GM12878 (cell line): ENCODE measurements around the gene DOHH. TPM values are rescaled to one million over a fixed set of nuclear protein-coding genes. Genes with fewer than 3 reads are reported as not detected.
A peak's percentile ranks its signal among the peaks of the same experiment; 100 is the strongest.

ENCODE experiments used
- ATAC-seq: fragments of 200-7000 bp; cut with Tn5 transposase; 3 replicates; pipeline ENCODE4 v1.9.1; 2020; ENCODE audit warnings: mild to moderate bottlenecking, moderate library complexity
- BruUV-seq: library from RNA; stranded (reverse); fragments of 400-500 nt; replicated peaks from 2 replicates; lab custom pipeline; 2021; lab: Mats Ljungman, UMichigan
- CTCF ChIA-PET: fragments of 300-600 bp; sonication (Branson Sonifier 250); formaldehyde crosslinking; extraction: SDS; loops from one replicate; lab custom pipeline; 2021; ENCODE audit warnings: inconsistent platforms; lab: Yijun Ruan, JAX
- POLR2A ChIA-PET: fragments of 350-600 bp; formaldehyde crosslinking; extraction: SDS; loops from one replicate; lab custom pipeline; 2021; ENCODE audit warnings: inconsistent platforms; lab: Charles Lee
- RAD21 ChIA-PET: fragments of 300-600 bp; sonication (Branson Sonifier 250); formaldehyde crosslinking; loops from one replicate; lab custom pipeline; 2023; ENCODE audit warnings: antibody characterized with exemption; ENCODE audit not compliant: unreplicated experiment; lab: Charles Lee
- SMC1A ChIA-PET: fragments of 300-600 bp; sonication (Branson Sonifier 250); formaldehyde crosslinking; loops from one replicate; lab custom pipeline; 2023; ENCODE audit not compliant: unreplicated experiment, uncharacterized antibody; lab: Charles Lee
- DNase-seq: peaks from one replicate; pipeline ENCODE4 v3.0.0-alpha.2; 2011; ENCODE audit warnings: low read depth, low spot score
- FAIRE-seq: peaks from 3 replicates; lab custom pipeline; 2011; peaks lifted over from hg19 to GRCh38; lab: Jason Lieb, UNC
- H2AFZ ChIP-seq: 2 replicates; pipeline ENCODE4 v1.6.0; 2011; ENCODE audit warnings: low read depth, low read length, control low read depth; ENCODE audit not compliant: control insufficient read depth
- H3K27ac ChIP-seq: 2 replicates; pipeline ENCODE4 v1.5.1; 2011; ENCODE audit warnings: control low read depth; ENCODE audit not compliant: control insufficient read depth, insufficient read depth
- H3K27me3 ChIP-seq, 2 experiments: replicated peaks in 1 of 2; 2 replicates each; pipeline versions ENCODE4 v1.6.0 to v1.6.1; 2011; ENCODE audit warnings: low read length in 1 of 2; ENCODE audit not compliant: control insufficient read depth in 2 of 2, insufficient read depth in 2 of 2
- H3K36me3 ChIP-seq, 2 experiments: 2 replicates each; pipeline ENCODE4 v1.5.1; 2011; ENCODE audit warnings: low read length in 1 of 2; ENCODE audit not compliant: control insufficient read depth in 2 of 2, insufficient read depth in 2 of 2
- H3K4me1 ChIP-seq: 2 replicates; pipeline ENCODE4 v1.6.1; 2011; ENCODE audit warnings: mild to moderate bottlenecking, low read length, moderate library complexity, mixed read lengths; ENCODE audit not compliant: control insufficient read depth, insufficient read depth
- H3K4me2 ChIP-seq: 2 replicates; pipeline ENCODE4 v1.6.0; 2011; ENCODE audit warnings: control low read depth; ENCODE audit not compliant: control insufficient read depth, insufficient read depth
- H3K4me3 ChIP-seq: fragments of 200-600 bp; sonication (generic); 2 replicates; pipeline ENCODE4 v1.5.1; 2016
- H3K79me2 ChIP-seq: 2 replicates; pipeline ENCODE4 v1.6.0; 2011; ENCODE audit warnings: low read length; ENCODE audit not compliant: control insufficient read depth, insufficient read depth
- H3K9ac ChIP-seq: 2 replicates; pipeline ENCODE4 v1.8.0; 2011; ENCODE audit warnings: low read length, control low read depth, mixed read lengths; ENCODE audit not compliant: control insufficient read depth, insufficient read depth
- H3K9me3 ChIP-seq: replicated peaks from 3 replicates; pipeline ENCODE4 v1.5.1; 2011; ENCODE audit warnings: mild to moderate bottlenecking, low read length; ENCODE audit not compliant: control insufficient read depth, insufficient read depth
- H4K20me1 ChIP-seq: 2 replicates; pipeline ENCODE4 v1.6.0; 2011; ENCODE audit not compliant: control insufficient read depth, insufficient read depth
- BRCA1 ChIP-seq: IDR thresholded peaks from 2 replicates; pipeline ENCODE4 v1.6.1; 2011; ENCODE audit warnings: low read depth, low read length, improper control_type of control experiment
- CTCF ChIP-seq, 3 experiments: IDR thresholded peaks in 2 of 3; conservative IDR thresholded peaks in 1 of 3; 2 replicates each; pipeline ENCODE4 v1.5.1; 2011; ENCODE audit warnings: low read depth in 3 of 3, low read length in 3 of 3, mild to moderate bottlenecking in 3 of 3, control low read depth in 2 of 3, moderate library complexity in 2 of 3, inconsistent platforms in 1 of 3, mixed read lengths in 1 of 3; ENCODE audit not compliant: control insufficient read depth in 2 of 3, insufficient read depth in 1 of 3; ENCODE audit errors: extremely low read depth in 1 of 3
- EGR1 ChIP-seq, 2 experiments: IDR thresholded peaks; 1 replicate in 1 of 2; 2 replicates in 1 of 2; pipeline ENCODE4 v1.6.1; 2011 to 2012; ENCODE audit warnings: low read depth in 2 of 2, low read length in 2 of 2, borderline replicate concordance in 1 of 2, mild to moderate bottlenecking in 1 of 2, moderate library complexity in 1 of 2
- RAD21 ChIP-seq: IDR thresholded peaks from 2 replicates; pipeline ENCODE4 v1.6.1; 2011; ENCODE audit warnings: mild to moderate bottlenecking, low read depth, low read length, moderate library complexity; ENCODE audit not compliant: insufficient read depth
- SMC3 ChIP-seq: IDR thresholded peaks from 2 replicates; pipeline ENCODE4 v1.6.1; 2011; ENCODE audit warnings: low read length, improper control_type of control experiment, borderline replicate concordance
- SPI1 ChIP-seq: IDR thresholded peaks from 2 replicates; pipeline ENCODE4 v1.6.1; 2011; ENCODE audit warnings: low read depth, mild to moderate bottlenecking, low read length, moderate library complexity, borderline replicate concordance; ENCODE audit not compliant: insufficient read depth
- YY1 ChIP-seq: IDR thresholded peaks from 2 replicates; pipeline ENCODE4 v1.6.1; 2011; ENCODE audit warnings: low read depth, mild to moderate bottlenecking, low read length
- WGBS: methylation state at CpG from one replicate; pipeline ENCODE4 v1.1.6; 2016; ENCODE audit warnings: low lambda C conversion rate; ENCODE audit not compliant: insufficient replicate concordance, insufficient coverage; ENCODE audit errors: missing lambda C conversion rate; 5-methylcytosine and 5-hydroxymethylcytosine counted together
- in situ Hi-C: fragments of 300-500 bp; cut with MboI; formaldehyde crosslinking; loops from 9 replicates; pipeline ENCODE4 v1.14.3; 2018; ENCODE audit warnings: mixed read lengths
- intact Hi-C: fragments of 100-400 bp; cut with micrococcal nuclease; formaldehyde crosslinking; loops from one replicate; pipeline ENCODE4 v1.14.2; 2022; ENCODE audit not compliant: unreplicated experiment
- polyA plus RNA-seq, 11 experiments: library from polyadenylated mRNA; depleted of rRNA in 4 of 11; unstranded in 6 of 11; stranded (reverse) in 5 of 11; fragments of >200 nt; fragmentation: Nextera tagmentation in 4 of 11; fragmentation: Illumina TruSeq in 1 of 11; extraction: Ambion mirVana in 4 of 11; extraction: Trizol in 1 of 11; gene quantifications; 1 replicate in 1 of 11; 2 replicates in 10 of 11; pipeline versions ENCODE4 v1.2.1 to v1.2.3, GENCODE V29; 2011 to 2016; ENCODE audit warnings: inconsistent platforms in 2 of 11, missing spikeins in 2 of 11, low read depth in 1 of 11
- total RNA-seq, 4 experiments: library from RNA; depleted of rRNA in 3 of 4; stranded (reverse); fragments of >200 nt in 3 of 4; fragmentation: Illumina TruSeq in 1 of 4; extraction: Trizol in 1 of 4; gene quantifications; 2 replicates each; pipeline versions ENCODE4 v1.2.1 to v1.2.3, GENCODE V29; 2013 to 2021

The DOHH gene
- total and polyA plus RNA-seq, 10 of the 15 experiments (the other 5 are each of a cell fraction or from before 2014, with no cell fraction given) = 0.11 to 28.6 (median 11.7) TPM

- intact Hi-C loops = loop anchor here (1.0 kb wide), 1 partner anchor 145 kb away; no protein-coding TSS in a partner anchor
- FAIRE-seq = no peak
Observed at GRCh38 chr19:3471954-3472655, 28.4 kb downstream of the DOHH start.

More at GRCh38 chr19:3471954-3472655, 28.4 kb downstream of the DOHH start:
- Histone ChIP-seq H3K4me3 (no peak overlapping the region), H3K9me3 (no peaks in the 10 kb centered on the region), H3K27ac (no peak overlapping the region), H4K20me1 (peaks cover 2% of the 10 kb centered on the region; the same call in 1 of the 2 replicates), H3K4me1 (no peaks in the 10 kb centered on the region), H3K36me3 (no peaks in the 10 kb centered on the region), H2AFZ (no peak overlapping the region), H3K79me2 (no peaks in the 10 kb centered on the region), H3K4me2 (no peak overlapping the region), H3K9ac (no peak overlapping the region), H3K27me3 (no peaks in the 10 kb centered on the region)
- ChIA-PET POLR2A (no interaction called here), CTCF (interaction anchor here (0.7 to 2.1 kb wide), 16 partner anchors 9 to 495 kb away, joined by 3 to 20 read pairs (median 5); partner anchors contain the start of gene TLE6), SMC1A (interaction anchor here (1.0 kb wide), 1 partner anchor 146 kb away, joined by 4 read pairs; no protein-coding TSS in a partner anchor), RAD21 (interaction anchor here (0.6 to 1.0 kb wide), 3 partner anchors 47 to 167 kb away, joined by 3 read pairs; no protein-coding TSS in a partner anchor)
- TF ChIP-seq SMC3 (peak; percentile 52), EGR1 (IDR thresholded peaks at IDR 0.05; ENCODE audit: borderline replicate concordance in 1 of 2, low read depth in 2 of 2, low read length in 2 of 2) (0 out of 3 replicates have a peak, but pooled peaks of 1 of the 2 experiments have one; percentile 43), YY1 (no peak), SPI1 (peak; percentile 69; the same call in 1 of the 2 replicates), BRCA1 (no peak), RAD21 (peak; percentile 56), CTCF (IDR thresholded peaks at IDR 0.05 in 2 of 3, conservative IDR thresholded peaks at IDR 0.05 in 1 of 3; ENCODE audit: control insufficient read depth in 2 of 3, extremely low read depth in 1 of 3, insufficient read depth in 1 of 3, low read depth in 3 of 3, low read length in 3 of 3) (peak; percentile 61 to 81 (median 61))
- in situ Hi-C loops = loop anchor here (5.0 kb wide), 1 partner anchor 145 kb away; no protein-coding TSS in a partner anchor
- no TSS peak for BruUV-seq
- DNase-seq = no peak
- ATAC-seq = peak; percentile 66
- 33% methylated on average over 24 of the region's 24 CpGs for WGBS
